Measurements from ENCODE around the gene UQCRFS1.
"Not testable (repeated sequence)": the region's sequence is repeated elsewhere in the genome, so short reads cannot be mapped to it uniquely, and the experiment has no call there.

The UQCRFS1 gene

DNA sequence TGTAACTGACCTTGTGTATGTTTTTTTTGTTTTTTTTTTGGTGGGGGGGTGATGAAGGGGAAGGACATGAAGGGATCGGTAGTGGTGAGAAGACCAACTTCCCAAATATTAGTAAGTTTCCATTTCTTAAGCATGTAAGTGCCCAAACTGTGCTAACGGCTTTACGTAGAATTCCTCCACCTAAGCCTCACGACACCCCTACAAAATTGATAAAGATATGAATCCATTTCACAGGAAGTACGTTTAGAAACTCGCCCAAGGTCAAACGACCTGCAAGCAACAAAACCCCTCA lies 649 bp downstream of the UQCRFS1 start:
- DNase-seq, result no peak

DNA sequence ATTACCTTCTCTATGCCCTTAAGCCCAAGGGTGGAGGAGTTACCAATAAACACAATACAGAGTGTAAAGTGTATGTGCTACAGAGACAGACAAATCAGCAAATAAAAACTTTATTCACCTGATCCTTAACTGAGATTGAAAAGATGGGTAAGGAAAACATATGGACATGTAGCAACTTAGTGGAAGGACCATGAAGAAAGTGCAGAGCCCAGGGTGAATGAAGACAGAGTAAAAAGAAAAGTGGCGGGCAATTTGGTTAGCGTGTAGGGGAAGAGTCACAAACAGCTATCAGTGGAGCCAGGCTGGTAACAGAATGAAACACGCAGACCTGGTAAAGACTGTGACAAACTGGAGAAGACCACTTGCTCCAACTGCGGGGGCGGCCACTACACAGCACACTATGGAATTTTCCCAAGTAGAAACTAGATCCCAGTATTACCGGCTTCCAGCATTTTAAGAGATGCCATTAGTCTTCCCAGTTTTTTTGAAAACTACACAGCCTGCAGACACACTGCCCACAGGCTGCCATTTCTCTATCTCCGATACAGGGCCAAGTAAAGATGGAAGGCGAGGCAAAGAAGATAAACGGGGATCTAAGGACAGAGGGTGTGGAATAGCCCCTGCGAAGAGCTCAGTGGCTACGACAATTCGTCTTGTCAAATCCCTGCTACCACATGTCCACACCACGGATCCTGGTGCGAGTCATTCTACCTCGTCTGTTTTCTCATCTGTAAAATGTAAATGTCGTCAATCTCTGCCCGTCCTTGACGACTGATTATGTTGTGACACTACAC lies 1.2 kb downstream of the UQCRFS1 start:
- peak; percentile 11 for DNase-seq

DNA sequence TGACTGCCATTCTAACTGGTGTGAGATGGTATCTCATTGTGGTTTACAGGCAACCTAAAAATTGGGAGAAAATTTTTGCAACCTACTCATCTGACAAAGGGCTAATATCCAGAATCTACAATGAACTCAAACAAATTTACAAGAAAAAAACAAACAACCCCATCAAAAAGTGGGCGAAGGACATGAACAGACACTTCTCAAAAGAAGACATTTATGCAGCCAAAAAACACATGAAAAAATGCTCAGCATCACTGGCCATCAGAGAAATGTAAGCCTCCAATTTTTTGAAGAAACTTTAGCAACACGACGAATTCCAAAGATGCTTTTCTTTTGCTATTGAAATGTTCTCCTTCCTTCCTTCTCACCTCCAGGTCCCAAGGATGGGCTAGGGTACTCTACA lies 1.9 kb downstream of the UQCRFS1 start:
- DNase-seq, result not testable (repeated sequence)

DNA sequence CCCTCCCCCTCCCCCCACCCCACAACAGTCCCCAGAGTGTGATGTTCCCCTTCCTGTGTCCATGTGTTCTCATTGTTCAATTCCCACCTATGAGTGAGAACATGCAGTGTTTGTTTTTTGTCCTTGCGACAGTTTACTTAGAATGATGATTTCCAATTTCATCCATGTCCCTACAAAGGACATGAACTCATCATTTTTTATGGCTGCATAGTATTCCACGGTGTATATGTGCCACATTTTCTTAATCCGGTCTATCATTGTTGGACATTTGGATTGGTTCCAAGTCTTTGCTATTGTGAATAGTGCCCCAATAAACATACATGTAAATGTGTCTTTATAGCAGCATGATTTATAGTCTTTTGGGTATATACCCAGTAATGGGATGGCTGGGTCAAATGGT lies 2.4 kb downstream of the UQCRFS1 start:
- DNase-seq, result not testable (repeated sequence)

DNA sequence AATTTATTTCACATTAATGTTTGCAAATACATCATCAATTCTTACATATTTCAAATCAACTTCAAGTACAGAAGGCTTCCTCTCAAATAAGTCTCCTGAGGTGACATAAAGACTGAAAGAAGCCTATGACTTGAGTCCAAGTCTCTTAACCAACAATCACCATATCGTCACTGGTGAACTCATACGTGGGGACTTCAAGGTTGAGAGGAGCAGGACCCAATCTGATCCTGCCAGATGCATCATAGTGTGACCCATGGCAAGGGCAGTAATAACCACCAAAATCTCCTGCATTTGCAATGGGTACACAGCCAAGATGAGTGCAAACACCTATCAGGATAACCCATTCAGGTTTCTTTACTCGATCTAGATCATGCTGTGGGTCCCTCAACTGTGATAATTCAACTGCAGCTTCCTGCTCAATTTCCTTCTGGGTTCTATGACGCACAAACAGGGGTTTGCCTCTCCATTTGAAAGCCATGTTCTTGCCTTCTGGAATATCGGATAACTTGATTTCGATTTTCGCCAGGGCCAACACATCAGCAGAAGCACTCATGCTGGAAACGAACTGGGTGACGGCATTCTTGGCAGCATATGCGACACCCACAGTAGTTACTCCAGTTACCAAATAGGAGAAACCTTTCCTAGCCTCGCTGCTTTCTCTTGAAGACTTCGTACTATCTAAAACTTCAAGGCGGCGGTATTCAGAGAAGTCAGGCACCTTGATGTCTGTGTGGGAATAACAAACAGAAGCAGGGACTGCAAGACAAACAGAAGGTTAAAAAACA lies 5.4 kb downstream of the UQCRFS1 start:
- not testable (repeated sequence) for DNase-seq

DNA sequence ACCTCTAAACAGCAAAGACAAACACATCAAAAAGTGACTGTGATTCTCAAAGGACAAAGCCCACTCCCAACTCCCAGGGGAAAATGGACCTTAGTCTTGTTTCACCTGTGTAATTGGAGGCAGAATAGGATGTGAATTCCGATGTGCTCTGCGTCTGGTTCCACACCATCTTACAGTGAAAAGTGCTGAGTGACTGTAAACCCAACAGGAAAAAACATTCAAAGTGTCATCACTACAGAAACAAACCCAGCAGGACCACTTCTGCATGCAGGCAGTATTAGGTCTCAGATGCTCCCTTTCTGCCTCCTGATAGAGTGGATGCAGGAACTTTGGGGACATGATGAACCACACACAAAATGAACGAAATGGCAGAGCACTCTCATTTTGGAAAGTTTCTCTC lies 6.5 kb downstream of the UQCRFS1 start:
- no peak for DNase-seq

DNA sequence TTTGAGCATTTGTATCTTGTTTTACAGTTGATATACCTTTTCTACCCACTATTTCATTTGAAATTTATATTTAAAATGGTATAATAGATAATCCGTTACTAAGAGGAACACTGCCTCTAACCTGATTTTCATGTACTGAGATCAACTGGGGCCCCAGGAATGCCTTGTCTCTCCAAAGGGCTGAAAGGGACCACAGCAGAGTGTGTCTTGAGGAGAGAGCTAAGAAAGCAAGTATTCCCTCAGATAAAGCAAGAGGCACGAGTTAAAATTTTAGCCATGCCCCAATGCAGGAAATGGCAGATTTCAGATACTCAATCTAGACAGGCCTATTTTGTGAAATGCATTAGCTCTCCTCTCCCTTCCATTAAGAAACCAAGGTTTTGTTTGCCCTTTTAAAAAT lies 10.7 kb downstream of the UQCRFS1 start:
- DNase-seq, result no peak

DNA sequence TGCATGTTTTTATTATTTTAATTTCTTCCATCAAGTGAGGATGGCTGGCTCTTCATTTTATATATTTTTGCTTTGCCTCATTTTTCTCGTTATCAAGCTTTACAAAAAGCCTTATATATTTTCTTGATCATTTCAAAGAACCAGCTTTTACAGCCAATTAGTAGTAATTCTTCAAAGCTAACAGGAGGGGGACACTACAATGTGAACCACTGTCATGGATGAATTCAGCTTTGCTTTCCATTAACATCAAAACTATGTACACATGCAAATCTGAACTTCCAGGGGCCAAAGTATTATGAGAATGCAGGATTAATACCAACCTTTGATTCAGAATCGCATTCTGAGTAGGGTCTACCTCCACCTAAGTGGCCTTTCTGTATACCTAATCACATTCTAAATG lies 11.1 kb downstream of the UQCRFS1 start:
- no peak for DNase-seq

DNA sequence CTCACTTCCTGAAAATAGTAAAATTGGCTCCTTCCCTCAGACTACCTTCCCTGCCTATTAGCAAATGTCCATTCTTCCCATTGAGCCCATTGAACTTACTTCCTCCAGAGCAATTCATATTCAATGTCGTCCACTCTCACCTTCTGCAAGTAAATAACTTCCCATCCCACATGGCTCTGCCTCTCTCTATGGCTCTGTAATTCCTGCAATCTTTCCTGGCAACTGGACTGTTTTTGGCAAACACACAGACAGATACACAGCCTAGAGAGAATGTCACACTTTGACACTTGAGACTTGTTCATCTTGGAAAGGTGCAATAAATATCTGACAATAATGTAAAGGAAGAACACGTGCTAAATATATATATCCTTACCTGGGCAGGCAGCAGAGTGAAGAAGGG lies 18.3 kb downstream of the UQCRFS1 start:
- no peak for DNase-seq

DNA sequence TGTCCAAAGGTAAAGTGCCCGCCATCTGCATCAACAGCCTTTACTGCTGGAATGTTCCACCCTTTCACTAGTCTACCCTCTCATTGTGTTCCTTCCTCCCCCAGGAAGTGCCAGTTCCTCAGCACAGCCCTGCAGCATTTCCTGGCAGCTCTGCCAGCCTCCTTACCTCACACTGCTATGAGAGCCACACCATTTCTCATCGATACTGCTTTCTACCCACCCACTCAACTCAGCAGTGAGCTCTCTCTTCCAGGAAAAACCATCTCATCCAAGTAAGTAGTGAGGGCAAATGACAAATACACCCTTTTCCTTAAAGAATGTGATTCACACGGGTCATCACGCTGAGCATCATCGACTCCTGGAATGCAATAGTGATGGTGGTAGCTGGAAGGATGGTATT lies 19.8 kb downstream of the UQCRFS1 start:
- no peak for DNase-seq

DNA sequence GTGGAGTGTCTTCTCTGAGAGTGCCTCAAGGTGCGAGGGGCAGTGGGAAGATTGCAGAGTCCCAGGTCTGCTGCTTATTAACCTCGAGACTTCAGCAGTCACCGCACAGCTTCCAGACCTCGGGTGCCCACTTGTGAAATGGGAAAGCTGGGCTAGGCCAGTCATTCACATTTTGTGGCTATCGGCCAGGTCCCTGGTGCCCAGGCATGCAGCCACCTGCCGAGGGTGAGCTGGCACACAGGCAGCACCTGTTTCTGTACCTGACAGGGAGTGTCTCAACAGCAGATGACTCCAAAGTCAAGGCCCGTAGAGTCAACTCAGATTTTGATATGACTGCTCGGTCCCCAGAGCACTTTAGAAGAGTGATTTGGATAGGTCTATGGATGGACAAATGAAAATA lies 21.9 kb downstream of the UQCRFS1 start:
- no peak for DNase-seq

DNA sequence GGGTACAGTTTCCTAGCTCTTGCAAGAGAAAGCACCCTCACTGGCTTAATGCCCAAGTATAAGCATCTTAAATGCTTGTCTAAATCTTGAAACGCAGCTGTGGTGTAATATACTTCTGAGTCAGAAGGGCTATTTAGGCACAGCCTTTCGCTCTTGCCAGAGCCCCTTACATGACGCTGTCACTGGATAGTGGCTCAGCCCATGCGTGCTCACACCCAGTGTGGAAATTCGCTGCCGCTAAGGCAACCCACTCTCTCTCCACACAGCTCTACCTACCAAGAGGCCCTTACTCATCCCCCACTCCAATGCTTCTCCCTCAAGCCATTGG lies 24.0 kb downstream of the UQCRFS1 start:
- no peak for DNase-seq

DNA sequence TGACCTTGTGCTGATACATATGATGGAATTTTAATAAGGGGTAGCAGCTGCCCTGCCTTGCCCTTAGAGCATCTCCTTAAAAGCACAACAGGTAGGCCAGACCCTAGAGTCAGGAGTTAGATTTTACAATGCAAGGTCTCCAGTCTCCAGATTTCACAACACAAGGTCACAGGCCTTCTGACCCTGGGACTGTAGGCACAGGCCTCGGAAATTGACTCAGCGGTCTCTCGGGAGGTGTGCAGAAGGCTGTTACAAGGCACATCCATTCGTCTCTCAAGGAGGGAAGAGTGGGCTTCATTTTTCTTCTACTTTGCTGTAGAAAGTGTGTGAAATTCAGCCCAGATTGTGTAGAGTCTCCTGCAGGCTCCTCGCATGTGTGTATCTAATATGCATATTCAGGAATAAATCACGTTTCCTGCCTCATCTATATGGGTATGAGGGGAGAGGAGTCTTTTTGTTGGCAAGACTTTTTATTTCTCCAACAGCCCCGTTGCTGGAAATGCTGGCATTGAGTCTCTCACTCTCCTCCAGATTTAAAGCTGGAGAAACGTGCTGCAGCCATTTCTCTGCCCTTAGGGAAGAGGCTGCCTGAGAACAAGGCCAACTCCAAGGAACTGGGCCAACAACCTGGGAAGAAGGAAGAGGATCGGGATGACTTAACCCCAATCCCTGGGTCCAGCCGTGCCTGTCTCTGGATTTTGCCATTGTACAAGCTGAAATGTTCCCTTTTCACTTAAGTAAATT lies 24.5 kb downstream of the UQCRFS1 start:
- DNase-seq, result no peak

DNA sequence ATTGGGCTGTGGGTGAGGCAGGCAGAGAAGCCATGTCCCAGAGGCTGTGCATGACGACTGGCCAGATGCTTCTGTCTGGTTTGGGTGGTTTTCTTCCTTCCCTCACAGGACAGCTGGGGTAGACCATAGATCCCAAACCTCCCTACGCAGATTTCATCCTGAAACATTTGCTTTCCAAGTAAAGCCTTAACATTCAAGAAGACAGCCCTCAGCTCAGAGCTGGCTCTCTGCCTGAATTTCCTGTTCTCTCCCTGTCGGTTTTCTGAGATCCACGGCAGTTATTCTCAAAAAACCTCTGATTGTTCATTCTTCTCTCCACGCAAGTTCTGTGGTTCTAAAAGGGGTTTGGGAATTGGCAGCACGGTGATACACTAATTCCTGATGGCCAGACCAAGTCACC lies 25.3 kb downstream of the UQCRFS1 start:
- DNase-seq, result no peak

DNA sequence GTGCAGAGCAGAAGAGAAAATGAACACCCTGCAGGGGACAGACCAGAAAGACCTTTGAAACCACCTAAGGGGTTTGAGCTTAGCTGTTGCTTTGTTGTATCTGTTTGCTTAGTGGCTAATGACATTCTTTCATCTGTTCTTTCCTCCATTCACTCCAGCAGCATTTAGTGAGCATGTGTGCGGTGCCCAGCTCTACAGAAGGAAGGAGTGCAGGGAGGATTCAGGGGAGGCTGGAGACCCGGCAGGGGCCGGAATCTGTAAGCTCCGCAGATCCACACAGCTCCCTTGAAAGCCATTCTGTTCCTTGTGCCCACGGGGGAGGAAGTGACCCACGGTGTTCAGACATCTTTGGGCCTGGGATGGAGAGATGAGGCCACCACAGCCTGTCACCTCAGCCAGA lies 27.5 kb downstream of the UQCRFS1 start:
- no peak for DNase-seq

DNA sequence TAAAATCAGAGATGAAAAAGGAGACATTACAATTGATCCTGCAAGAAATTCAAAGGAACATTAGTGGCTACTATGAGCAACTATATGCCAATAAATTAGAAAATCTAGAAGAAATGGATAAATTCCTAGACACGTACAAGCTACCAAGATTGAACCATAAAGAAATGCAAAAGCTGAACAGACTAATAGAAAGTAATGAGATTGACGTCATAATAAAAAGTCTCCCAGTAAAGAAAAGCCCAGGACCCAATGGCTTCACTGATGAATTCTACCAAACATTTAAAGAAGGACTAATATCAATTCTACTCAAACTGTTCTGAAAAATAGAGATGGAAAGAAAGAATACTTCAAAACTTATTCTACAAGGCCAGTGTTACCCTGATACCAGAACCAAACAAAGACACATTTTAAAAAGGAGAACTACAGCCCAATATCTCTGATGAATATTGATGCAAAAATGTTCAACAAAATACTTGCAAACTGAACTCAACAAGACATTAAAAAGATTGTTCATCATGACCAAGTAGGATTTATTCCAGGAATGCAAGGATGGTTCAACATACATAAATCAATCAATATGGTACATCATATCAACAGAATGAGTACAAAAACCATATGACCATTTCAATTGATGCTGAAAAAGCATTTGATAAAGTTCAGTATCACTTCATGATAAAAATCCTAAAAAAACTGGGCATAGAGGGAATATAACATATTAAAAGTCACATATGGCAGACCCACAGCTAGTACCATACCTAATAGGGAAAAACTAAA lies 35.8 kb downstream of the UQCRFS1 start:
- DNase-seq, result no peak

DNA sequence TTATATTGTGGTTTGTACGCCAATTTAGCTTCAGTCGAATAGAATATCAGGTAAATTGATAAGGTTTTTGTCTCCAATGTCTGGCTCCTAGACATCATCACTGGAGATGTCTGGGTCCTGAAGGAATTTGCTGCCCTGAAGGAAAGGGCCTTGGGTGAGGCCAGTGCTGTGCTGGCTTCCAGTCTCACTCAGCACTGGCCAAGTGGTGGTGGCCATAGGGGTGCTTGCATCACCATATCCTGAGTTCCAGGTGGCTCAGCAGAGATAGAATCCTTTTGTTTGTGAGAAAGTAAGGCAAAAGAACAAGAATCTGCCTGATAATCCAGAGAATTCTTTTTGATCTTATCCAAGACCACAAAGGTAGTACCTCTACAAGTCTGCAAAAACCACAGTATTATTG lies 39.1 kb downstream of the UQCRFS1 start:
- DNase-seq, result no peak

DNA sequence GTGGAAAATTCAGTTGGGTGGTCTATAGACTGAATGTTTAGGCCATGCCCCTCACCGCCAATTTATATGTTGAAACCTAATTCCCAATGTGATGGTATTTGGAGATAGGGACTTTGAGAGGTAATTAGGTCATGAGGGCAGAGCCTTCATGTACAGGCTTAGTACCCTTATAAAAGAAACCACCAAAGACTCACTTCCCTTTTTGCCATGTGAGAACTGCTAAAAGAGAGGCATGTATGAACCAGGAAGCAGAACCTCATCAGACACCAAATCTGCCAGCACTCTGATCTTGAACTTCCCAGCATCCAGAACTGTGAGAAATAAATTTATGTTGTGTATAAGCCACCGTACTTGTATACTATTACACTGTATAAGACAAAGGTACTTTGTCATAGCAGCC lies 40.6 kb downstream of the UQCRFS1 start:
- DNase-seq, result no peak

DNA sequence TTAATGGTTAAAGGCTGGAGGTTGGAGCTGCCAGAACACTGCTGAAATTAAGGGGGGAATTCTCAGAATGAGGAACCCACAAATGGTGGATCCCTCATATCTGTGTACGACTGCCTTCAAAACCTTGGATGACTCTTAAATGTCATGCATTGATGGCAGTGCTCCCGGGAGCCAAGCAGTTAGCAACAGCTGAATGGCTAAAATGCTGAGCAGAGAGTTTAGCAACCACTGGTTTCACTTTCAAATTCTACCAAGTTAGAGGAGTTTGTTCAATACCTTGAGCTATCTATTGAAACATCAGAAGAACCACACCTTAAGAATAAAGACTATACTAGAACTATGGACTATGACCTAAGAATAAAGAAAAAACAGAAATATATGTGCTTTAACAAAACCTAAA lies 41.4 kb downstream of the UQCRFS1 start:
- no peak for DNase-seq

DNA sequence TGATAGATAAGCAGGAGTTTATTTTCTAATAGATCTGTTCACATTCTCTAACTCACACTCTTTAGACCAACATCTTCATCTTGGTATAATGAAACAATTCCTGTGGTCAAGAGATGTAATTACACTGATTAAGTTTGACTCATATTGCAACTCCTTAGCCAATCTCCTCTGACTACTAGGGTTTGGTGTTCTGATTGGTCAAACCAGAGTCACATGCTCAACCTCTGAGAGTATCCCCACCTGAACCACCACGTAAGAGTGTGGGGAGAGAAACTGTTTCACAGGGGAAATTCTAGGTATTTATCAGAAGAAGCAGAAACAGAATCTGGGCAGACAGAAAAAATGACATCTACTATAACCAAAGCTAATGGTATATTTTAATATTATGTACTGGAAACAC lies 42.4 kb downstream of the UQCRFS1 start:
- no peak for DNase-seq

DNA sequence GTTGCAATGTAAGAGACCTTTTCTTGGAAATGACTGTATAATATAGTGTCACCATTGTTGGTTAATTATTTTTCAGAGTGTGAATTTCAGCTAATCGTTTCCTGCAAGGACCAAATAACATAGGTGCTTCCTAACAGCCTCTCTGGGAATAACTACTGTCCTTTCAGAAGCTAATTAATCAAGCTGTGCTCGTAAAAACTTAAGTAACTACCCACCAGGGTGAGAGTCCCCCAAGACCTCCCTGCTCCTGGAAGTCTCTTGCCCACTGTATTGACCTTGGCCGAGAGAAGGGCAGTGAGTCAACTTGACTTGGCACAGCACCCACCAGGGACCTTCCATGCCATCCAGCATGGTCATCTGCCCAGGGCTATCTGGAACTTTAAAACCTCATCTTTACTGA lies 50.3 kb downstream of the UQCRFS1 start:
- no peak for DNase-seq

DNA sequence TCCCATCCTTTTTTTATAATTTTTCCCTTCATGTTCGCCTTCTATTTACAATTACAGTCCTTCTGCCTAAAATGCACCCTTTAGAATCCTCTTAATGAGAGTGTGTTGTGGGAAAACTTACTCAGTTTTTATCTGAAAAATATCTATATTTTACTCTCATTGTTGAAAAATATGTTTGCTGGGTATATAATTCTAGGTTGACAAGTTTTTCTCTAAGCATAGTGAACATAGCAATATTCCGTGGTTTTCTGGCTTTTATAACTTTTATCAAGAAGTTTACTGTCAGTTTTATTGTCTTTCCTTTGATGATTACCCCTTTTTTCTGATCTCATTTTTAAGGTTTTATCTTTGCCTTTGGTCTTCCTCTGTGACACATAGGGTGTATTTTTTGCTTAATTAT lies 57.3 kb downstream of the UQCRFS1 start:
- DNase-seq, result no peak

Data from stimulated activated CD4-positive, alpha-beta T cell treated with anti-CD3 and anti-CD28 coated beads, Interleukin-1b, Interleukin-23, amount 100 ng/mL, for 48 hours (primary cell).